Activated T-cell treated with anti-CD3 and anti-CD28 coated beads, Interleukin-2, amount 50 U/mL, for 24 hours (primary cell): ENCODE measurements around the gene HOXD12.
A peak's percentile ranks its signal among the peaks of the same experiment; 100 is the strongest.

ENCODE experiments used
- DNase-seq: peaks from one replicate; pipeline ENCODE4 v3.0.0-alpha.2; 2020
- H3K27ac Mint-ChIP-seq: 2 replicates; pipeline ENCODE4 v1.8.0; 2020; ENCODE audit warnings: mild to moderate bottlenecking, mixed read lengths
- H3K27me3 Mint-ChIP-seq: 2 replicates; pipeline ENCODE4 v1.8.0; 2020; ENCODE audit warnings: mixed read lengths
- H3K36me3 Mint-ChIP-seq: 2 replicates; pipeline ENCODE4 v1.8.0; 2020; ENCODE audit warnings: low read depth, mixed read lengths
- H3K4me1 Mint-ChIP-seq: 2 replicates; pipeline ENCODE4 v1.8.0; 2020; ENCODE audit warnings: low read depth, mixed read lengths
- H3K4me3 Mint-ChIP-seq: 2 replicates; pipeline ENCODE4 v1.8.0; 2020; ENCODE audit warnings: mild to moderate bottlenecking, moderate library complexity, mixed read lengths
- H3K9me3 Mint-ChIP-seq: 2 replicates; pipeline ENCODE4 v1.8.0; 2020; ENCODE audit warnings: mixed read lengths

HOXD12 gene, protein sequence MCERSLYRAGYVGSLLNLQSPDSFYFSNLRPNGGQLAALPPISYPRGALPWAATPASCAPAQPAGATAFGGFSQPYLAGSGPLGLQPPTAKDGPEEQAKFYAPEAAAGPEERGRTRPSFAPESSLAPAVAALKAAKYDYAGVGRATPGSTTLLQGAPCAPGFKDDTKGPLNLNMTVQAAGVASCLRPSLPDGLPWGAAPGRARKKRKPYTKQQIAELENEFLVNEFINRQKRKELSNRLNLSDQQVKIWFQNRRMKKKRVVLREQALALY

DNA sequence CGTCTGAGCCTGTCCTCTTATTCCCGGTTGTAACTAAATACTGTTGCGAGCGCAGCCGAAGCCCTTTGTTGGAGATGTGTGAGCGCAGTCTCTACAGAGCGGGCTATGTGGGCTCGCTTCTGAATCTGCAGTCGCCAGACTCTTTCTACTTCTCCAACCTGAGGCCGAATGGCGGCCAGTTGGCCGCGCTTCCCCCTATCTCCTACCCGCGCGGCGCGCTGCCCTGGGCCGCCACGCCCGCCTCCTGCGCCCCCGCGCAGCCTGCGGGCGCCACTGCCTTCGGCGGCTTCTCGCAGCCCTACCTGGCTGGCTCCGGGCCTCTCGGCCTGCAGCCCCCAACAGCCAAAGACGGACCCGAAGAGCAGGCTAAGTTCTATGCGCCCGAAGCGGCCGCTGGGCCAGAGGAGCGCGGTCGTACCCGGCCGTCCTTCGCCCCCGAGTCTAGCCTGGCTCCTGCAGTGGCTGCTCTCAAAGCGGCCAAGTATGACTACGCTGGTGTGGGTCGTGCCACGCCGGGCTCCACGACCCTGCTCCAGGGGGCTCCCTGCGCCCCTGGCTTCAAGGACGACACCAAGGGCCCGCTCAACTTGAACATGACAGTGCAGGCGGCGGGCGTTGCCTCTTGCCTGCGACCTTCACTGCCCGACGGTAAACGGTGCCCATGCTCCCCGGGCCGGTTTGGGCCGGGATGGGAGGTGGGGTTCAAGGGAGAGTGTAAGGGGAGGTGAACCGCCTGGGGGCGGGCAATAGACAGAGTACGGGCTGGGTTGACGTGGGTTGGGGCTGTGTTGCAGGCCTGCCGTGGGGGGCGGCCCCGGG lies at the start of gene HOXD12:
Gene HOXD12 (plus strand): TSS at position 68 of the 819 bp plus-strand sequence. CDS start 7 bp downstream, at position 75.
- H3K27me3 Mint-ChIP-seq: peaks cover 98% of the 10 kb centered on the region
- peaks cover 25% of the 10 kb centered on the region for H3K4me1 Mint-ChIP-seq

DNA sequence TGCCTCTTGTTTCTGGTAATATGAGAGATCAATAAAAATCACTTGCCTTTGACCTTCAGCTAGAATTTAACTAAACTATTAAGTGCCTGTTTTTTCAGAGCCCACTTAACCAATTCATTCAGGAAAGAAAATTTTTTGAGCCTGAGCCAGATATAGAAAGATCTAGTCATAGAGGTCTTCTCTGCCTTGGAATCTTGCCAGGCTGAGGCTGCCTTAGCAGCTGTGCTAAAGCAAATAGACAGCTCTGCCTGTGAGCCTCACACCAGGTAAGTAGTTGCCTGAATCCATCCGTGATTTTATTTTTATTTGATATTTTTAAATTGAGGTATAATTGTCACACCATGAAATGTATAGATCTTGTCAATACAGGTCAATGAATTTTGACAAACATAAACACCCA lies 43.2 kb upstream of the HOXD12 start:
- no peaks in the 10 kb centered on the region for H3K36me3 Mint-ChIP-seq
- H3K27me3 Mint-ChIP-seq: peaks cover 53% of the 10 kb centered on the region
- no peak overlapping the region for H3K4me3 Mint-ChIP-seq
- H3K9me3 Mint-ChIP-seq: no peaks in the 10 kb centered on the region
- no peaks in the 10 kb centered on the region for H3K4me1 Mint-ChIP-seq
- no peak overlapping the region for H3K27ac Mint-ChIP-seq
- DNase-seq: no peak

More for the DNA sequence above, at the start of gene HOXD12:
- Mint-ChIP-seq H3K36me3 (no peaks in the 10 kb centered on the region), H3K27ac (no peak within 1 kb of the TSS), H3K9me3 (no peaks in the 10 kb centered on the region), H3K4me3 (no peak within 1 kb of the TSS)
- peak; percentile 29 for DNase-seq

DNA sequence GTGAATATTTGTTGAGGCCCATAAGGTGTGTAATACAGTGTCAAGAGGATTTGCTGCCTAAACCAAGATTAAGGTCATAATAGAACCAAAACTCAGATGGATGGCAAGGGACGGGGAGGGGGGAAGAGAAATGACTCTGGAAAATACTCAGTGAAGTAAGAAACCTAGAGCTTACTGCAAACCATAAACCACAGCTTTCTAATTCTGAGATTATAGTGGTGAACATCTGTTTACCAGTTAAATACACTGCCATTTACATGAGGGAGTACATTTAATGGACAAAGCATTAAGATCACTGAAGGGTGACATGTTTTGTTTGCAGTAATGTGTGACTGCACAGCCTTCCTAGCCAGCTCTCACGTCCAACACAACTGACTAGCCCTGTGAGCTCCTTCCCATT lies 35.6 kb upstream of the HOXD12 start:
- no peak overlapping the region for H3K4me3 Mint-ChIP-seq
- no peak for DNase-seq
- H3K36me3 Mint-ChIP-seq: no peaks in the 10 kb centered on the region
- no peak overlapping the region for H3K27ac Mint-ChIP-seq
- peaks cover 13% of the 10 kb centered on the region for H3K4me1 Mint-ChIP-seq
- peaks cover 81% of the 10 kb centered on the region for H3K27me3 Mint-ChIP-seq
- H3K9me3 Mint-ChIP-seq: no peaks in the 10 kb centered on the region

DNA sequence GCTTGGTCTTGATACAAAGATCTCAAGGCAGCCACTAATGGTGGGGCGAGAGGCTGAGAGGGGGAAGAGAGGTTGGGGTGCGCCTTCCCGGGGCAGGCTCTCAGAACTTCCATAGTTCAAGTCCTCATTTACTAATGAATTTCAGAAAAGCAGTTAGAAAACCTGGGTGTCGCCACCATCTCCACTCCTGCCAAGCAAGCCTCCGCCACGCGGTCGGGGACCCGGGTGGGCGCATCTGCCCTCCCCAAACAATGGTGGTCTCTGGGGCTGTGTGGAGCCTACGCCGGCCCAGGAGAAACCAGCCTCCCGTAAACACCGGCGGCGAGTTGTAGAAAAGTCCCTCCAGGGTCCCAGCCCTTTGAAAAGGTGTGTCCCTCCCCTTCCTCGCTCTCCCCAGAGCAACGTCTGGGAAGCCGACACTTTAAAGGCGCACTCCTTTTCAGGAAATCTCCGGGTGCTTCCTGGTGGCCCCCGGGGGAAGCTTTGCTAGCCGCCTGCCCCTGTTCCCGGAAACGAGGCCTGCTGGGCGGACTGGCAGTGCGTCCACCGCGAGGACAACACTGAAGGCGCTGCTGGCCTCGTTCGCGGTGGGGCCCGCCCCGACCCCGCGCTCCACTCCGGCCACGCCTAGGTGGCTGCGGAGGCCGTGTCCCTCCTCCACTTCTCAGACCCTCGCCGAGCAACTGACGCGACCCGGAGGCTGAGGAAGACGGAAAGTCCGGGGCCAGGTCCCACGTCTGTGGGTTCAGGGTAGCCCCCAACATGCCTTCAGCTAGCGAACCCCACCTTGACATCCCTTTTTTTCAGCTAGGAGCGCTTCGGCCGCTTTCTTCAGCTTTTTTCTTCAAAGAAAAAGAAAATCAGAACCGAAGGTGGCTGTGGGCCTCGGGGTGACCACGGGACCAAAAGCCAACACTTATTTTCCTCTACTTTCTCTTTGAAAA lies 32.7 kb upstream of the HOXD12 start:
- no peak for DNase-seq
- no peak overlapping the region for H3K27ac Mint-ChIP-seq
- H3K27me3 Mint-ChIP-seq: peaks cover 92% of the 10 kb centered on the region
- no peaks in the 10 kb centered on the region for H3K9me3 Mint-ChIP-seq
- H3K36me3 Mint-ChIP-seq: no peaks in the 10 kb centered on the region
- H3K4me3 Mint-ChIP-seq: peak overlapping the region; percentile 6
- H3K4me1 Mint-ChIP-seq: peaks cover 13% of the 10 kb centered on the region

DNA sequence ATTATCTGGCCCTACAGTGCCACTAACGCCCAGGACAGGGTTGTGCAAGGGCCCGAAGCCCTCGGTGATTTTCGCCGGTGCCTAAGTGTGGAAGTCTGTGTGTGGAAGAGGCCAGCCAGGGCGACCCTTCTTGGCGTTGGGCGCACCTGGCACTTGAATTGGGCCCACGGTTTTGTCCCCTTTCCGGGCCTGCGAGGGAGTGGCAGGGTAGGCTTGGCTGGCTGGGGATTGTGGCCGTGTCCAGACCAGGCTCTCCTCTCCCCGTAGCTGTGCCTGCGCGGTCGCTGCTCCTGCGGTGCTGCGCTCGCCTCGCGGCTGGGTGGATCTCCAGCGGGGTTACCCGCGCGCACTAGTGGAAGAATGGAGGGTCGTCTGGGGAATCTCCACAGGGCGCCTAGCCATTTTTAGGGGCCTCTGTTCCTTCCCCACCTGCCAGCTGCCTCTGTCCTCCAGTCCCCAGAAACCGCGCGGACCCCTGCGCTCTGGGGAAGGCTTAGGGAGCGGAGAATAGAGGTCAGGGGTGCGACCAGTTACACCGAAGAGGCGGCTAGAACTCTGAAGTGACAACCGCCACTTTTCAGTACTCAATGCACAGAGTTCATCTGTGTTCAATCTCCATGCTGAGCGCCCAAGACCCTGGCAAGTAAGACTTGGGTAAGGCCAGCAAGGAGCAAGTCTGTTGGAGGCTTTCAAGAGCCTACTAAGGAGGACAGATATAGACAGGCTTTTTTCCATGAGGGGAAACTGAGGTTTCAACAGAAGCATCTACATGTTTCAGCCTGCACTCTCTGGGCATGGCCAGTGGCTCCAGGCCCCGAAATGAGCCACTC lies 31.8 kb upstream of the HOXD12 start:
- Mint-ChIP-seq H3K36me3 (no peaks in the 10 kb centered on the region), H3K4me3 (no peak overlapping the region), H3K9me3 (no peaks in the 10 kb centered on the region), H3K4me1 (peaks cover 13% of the 10 kb centered on the region), H3K27ac (no peak overlapping the region), H3K27me3 (peaks cover 94% of the 10 kb centered on the region)
- no peak for DNase-seq

DNA sequence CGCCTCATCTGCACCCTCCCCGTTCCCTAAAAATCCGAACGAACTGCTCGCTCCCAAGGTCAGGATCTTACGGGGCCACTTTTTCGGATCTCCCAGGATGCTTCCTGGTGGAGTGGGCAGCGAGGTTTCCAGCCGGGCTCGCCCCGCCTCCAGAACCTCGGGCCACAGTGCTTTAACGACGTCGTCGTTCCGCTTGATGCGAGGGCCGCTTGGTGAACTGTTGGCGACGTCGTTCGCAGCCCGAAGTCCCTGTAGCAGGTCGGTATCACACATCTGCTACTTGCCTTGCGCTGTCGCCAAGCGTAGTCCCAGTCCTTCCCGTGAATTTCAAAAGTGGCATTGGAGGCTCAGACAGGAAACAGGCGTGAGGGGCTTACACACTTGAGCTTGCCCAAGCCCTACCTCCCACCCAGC lies 31.2 kb upstream of the HOXD12 start:
- no peak overlapping the region for H3K4me3 Mint-ChIP-seq
- peaks cover 96% of the 10 kb centered on the region for H3K27me3 Mint-ChIP-seq
- no peak for DNase-seq
- no peak overlapping the region for H3K27ac Mint-ChIP-seq
- H3K36me3 Mint-ChIP-seq: no peaks in the 10 kb centered on the region
- H3K9me3 Mint-ChIP-seq: no peaks in the 10 kb centered on the region
- H3K4me1 Mint-ChIP-seq: peaks cover 13% of the 10 kb centered on the region

DNA sequence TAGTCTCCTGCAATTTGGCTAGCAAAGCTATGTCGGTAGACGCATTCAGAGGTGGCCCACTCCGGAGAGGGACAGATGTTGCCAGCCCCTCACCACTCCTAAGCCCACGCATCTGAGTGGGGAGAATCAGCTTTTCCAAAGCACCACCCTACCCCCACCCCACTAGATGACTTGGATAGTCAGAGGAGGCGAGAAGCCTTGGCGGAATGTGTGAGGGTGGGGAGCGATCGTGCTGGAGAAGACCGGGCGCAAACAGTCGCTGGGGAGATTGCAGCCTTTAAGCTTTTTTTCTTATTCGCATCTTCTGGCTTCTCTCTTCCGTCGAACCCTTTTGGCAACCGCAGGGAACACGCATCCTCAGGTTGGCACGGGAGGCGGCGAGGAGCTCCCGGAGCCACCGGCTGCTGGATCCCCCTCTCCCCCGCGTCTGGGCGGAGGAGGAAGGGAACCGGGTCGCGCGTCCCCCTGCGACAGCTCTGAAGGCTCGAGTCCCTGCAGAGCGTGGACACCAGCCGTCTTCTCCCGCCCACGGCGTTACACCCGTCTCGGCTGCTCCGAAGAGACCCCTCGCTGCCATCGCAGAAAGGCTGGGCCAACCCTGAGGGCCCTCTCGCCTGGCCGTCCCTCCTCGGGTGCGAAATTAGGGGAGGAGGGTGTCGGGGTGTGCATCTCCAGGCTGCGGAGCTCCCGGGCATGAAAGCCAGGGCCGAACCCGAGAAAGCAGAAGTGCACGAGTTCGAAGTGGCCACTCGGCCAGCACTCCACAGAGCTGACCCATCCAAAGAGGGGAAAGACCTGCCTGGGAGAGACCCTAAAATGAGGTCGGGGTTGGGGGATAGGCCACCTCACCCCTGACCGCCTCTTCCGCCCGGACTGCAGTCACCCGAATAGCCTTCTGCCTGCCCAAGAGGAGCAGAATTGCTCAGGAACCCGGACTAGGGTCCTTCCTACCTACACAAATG lies 28.0 kb upstream of the HOXD12 start:
- Mint-ChIP-seq H3K36me3 (no peaks in the 10 kb centered on the region), H3K9me3 (peaks cover 7% of the 10 kb centered on the region), H3K27ac (no peak overlapping the region), H3K4me1 (peaks cover 13% of the 10 kb centered on the region), H3K4me3 (no peak overlapping the region), H3K27me3 (peaks cover 100% of the 10 kb centered on the region)
- DNase-seq: no peak

DNA sequence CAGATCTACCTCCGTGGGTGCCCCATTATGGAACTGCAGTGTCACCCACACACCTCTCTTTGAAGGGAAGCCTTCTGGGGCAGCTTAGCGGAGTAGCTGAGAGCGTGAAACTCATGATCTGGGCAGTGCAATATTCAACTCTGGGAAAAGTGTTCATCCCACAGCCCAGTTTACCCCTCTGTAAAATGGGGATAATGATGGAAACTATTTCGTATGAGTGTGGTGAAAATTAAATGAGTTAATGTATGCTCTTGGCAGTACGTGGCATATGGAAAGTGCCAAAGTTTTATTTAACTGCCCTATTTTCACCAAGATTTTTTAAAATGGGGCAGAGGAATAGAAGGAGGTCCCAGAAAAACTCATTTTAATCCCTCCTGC lies 27.3 kb upstream of the HOXD12 start:
- peaks cover 99% of the 10 kb centered on the region for H3K27me3 Mint-ChIP-seq
- no peaks in the 10 kb centered on the region for H3K36me3 Mint-ChIP-seq
- no peak overlapping the region for H3K27ac Mint-ChIP-seq
- peaks cover 7% of the 10 kb centered on the region for H3K9me3 Mint-ChIP-seq
- H3K4me3 Mint-ChIP-seq: no peak overlapping the region
- peaks cover 12% of the 10 kb centered on the region for H3K4me1 Mint-ChIP-seq
- DNase-seq: no peak

DNA sequence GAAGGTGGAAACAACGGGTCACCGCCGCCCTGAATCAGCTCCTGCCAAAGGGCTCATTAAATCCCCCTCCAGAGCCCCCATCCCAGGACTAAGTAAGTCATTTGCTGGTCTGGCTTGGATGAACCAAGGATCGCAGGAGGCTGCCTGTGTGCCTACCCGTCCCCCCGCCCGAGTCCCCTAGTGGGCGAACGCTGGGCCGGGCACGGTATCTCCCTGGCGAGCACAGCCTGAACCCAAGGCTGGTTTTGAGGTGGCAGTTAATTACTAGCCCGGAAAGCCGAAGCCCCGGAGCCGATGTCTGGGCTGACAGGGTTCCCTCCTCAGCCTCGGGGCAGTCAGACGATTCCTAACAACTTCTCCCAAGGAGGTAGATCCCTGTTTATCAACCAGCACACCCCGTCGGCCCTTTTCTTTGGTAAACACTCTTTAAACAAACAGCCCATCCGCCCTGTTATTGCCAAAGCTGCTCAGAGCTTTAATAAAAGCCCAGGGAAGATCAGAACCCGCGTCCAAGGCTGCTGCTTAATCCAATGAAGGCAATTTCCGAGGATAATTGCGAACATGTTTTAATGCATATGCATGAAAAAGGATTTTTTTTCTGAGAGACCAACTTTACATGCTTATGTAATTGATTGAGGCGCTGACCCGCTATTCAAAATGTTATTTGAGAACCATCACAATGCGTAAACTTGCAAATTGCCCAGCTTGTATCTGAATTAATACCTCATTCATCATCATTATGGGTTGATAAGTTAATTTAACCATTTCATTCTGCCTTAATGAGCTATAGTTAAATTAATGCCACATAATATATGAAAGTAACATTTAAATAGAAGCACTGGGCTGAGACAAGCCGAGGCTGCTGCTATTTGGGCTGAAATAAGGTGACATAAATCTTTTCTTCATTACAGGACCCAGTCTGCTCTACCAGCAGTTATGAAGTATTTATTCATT lies 26.4 kb upstream of the HOXD12 start:
- peaks cover 7% of the 10 kb centered on the region for H3K4me1 Mint-ChIP-seq
- H3K27me3 Mint-ChIP-seq: peaks cover 95% of the 10 kb centered on the region
- H3K9me3 Mint-ChIP-seq: peaks cover 8% of the 10 kb centered on the region
- H3K27ac Mint-ChIP-seq: no peak overlapping the region
- no peak overlapping the region for H3K4me3 Mint-ChIP-seq
- H3K36me3 Mint-ChIP-seq: no peaks in the 10 kb centered on the region
- no peak for DNase-seq

DNA sequence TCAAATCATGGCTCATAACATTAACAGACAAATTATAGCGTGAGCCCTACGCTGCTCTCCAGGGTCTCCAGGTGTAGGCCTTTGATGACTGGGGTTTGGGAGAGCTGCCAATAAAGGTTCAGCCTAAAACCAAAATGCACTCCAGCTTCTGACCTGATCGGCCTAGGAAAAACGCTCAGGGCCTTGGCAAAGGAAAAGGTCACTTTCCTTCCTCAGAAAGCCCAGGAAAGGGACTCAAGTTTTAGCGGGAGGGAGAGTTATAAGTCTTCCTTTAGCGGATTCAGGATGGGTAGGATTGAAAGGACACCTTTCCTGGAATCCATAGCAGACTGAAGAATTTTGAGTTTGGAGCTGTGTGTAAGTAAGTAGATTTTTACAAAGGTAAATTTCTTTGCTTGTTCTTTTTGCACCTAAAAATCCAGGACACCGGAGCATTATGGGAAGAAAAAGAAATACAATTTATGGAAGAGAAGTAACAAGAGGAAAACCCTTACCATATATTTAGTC lies 24.6 kb upstream of the HOXD12 start:
- peaks cover 14% of the 10 kb centered on the region for H3K9me3 Mint-ChIP-seq
- no peak for DNase-seq
- H3K27ac Mint-ChIP-seq: no peak overlapping the region
- no peak overlapping the region for H3K4me3 Mint-ChIP-seq
- H3K4me1 Mint-ChIP-seq: peaks cover 8% of the 10 kb centered on the region
- H3K36me3 Mint-ChIP-seq: peaks cover 6% of the 10 kb centered on the region
- H3K27me3 Mint-ChIP-seq: peaks cover 92% of the 10 kb centered on the region

DNA sequence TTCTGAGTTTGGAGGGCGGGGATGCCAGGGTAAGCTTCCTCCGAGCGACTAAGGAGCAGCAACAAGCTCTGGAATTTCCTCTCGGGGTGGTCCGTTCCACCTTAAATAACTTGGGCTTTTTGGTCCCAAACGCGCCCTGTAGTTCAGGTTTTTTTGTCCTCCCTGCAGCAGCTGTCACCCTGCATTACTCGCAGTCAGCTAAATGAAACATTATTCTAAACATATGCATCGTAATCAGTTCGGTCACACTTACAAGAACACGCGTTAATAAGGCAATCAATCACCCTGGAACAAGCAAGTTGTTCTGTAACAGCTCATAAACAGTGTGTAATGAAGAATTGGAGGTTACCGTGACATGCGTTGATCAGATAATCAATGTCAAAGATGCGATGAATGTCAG lies 24.1 kb upstream of the HOXD12 start:
- peaks cover 89% of the 10 kb centered on the region for H3K27me3 Mint-ChIP-seq

DNA sequence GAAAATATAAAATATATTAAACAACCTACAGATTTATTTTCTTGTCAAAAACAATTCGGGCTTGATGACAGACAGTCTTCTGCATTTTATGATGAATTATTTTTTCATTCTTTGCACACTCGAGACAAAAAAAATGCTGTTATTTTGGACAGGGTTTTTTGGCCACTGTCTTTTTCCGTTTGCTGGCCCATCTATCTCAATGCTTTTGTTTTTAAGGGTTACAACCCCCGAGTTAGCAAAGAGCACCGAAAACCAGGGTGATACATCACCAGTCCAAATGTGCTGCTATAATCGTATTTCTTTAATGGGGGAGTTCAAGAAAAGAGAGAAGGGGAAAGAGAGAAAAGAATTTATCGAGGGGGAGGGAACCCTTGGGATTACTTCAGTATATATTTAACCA lies 23.5 kb upstream of the HOXD12 start:
- peaks cover 89% of the 10 kb centered on the region for H3K27me3 Mint-ChIP-seq
- H3K9me3 Mint-ChIP-seq: peaks cover 15% of the 10 kb centered on the region
- peaks cover 6% of the 10 kb centered on the region for H3K36me3 Mint-ChIP-seq
- peaks cover 13% of the 10 kb centered on the region for H3K4me1 Mint-ChIP-seq
- H3K4me3 Mint-ChIP-seq: no peak overlapping the region
- no peak for DNase-seq
- no peak overlapping the region for H3K27ac Mint-ChIP-seq

More for the DNA sequence above, 24.1 kb upstream of the HOXD12 start:
- Mint-ChIP-seq H3K9me3 (peaks cover 14% of the 10 kb centered on the region), H3K36me3 (peaks cover 6% of the 10 kb centered on the region), H3K4me1 (peaks cover 8% of the 10 kb centered on the region), H3K27ac (no peak overlapping the region), H3K4me3 (no peak overlapping the region)
- DNase-seq: no peak
